GM18873 (cell line): ENCODE results near the gene DGKI.
"Not testable (repeated sequence)": the region's sequence is repeated elsewhere in the genome, so short reads cannot be mapped to it uniquely, and the experiment has no call there.

Experiments
- ATAC-seq: cut with Tn5 transposase; IDR thresholded peaks from one replicate; pipeline ENCODE4 v1.9.1; 2021; ENCODE audit warnings: mild to moderate bottlenecking, moderate library complexity, moderate number of reproducible peaks; ENCODE audit not compliant: unreplicated experiment, low FRiP score

DGKI gene

DNA sequence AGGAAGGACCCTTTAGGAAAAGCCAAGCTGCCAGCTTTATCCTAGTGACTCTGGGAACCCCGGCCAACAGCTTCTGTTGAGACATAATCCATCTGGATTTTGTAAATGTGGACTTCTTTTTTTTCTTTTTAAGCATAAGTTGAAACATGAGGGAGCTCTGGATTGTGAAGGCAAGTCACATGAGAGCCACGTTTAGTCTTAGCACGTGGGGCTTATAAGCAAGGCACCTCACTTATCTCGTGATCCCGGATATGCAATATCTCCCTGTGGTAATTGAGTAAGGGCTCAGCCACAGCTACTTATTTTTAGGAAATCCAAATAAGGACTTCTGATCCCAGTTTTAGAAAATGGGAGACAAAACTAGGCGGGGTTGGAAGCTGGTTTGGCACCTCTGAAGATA is 392.0 kb downstream of the DGKI start:
- no peak for ATAC-seq

DNA sequence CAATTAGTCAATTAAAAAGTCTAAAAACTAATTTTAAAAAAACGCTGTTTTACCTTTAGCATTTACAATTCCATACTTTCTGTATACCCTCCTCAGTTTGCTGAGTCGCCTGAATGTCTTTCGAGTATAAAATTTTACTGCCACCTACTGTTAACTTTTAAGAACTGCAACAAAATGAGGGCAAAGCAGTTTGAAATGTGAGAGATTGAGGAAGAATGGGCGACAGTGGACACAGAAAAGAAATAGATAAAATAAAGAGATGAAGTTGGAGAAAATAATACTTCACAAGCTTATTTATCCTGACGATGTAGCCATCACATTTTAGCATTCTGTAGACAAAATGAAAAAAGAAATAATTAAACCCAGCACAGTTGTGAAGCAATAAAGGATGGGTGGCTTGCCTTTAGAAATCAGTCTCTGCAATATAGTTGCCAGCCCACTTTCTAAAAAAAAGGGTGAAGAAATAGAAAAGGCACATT is 392.5 kb downstream of the DGKI start:
- ATAC-seq: no peak

DNA sequence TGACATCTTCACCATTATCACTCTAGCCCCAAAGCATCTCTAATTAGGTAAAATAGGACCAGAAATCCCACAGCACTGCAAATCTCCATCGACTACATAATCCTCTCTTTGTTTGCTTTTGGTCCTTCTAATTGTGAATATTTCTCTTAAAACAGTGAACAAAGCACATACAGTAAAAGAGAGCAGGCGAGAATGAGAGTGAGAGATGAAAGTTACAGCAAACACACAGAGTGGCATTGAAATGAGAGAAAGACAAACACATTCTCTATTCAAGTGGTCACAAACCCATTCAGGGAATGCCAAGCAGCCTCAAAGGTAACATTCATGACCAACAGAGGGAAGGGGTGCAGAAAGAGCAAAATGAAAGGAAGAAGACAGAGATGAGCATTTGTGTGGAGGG is 393.4 kb downstream of the DGKI start:
- ATAC-seq: no peak

- no peak for ATAC-seq
These were observed 397.8 kb downstream of the DGKI start for GRCh38 chr7:137449016-137449415.

- not testable (repeated sequence) for ATAC-seq
These were observed 398.2 kb downstream of the DGKI start for GRCh38 chr7:137448572-137448971.

DNA sequence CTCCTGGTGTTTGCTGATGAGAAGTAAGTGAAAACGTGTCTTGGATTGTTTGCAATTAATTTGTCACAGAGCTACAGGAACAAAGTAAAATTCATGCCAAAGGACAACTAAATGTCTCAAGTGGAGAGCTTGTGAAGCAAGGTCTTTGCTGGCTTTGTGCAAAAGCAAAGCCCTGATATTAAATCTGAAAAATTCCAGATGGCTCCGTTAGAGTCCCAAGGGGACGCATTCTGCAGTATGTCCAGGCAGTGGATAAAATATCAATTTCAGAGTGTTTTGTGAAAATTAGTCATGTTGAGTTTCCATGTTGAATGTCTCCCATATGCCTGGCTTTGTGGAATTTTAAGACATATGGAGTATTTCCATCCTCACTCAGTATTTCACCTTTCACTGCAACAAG is 400.7 kb downstream of the DGKI start:
- ATAC-seq: no peak

- ATAC-seq: no peak
These were observed 401.5 kb downstream of the DGKI start for GRCh38 chr7:137445268-137445667.

DNA sequence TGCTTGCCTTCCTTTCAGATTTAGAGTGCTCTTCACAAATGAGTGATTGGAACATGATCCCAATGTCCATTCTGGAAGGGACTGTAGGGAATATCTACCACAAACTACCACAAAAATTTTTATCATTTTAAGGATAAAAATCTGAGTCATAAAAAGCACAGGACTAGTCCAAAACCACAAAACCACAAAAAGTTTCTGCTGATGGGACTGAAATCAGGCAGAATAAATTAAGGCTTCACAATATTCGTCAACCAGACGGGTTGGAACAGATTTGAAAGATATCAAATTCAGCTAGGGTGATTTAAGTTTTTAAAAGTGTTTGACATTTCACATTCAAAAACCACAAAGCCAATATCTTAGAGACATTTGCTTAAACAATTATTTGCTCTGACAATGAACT is 403.2 kb downstream of the DGKI start:
- no peak for ATAC-seq

DNA sequence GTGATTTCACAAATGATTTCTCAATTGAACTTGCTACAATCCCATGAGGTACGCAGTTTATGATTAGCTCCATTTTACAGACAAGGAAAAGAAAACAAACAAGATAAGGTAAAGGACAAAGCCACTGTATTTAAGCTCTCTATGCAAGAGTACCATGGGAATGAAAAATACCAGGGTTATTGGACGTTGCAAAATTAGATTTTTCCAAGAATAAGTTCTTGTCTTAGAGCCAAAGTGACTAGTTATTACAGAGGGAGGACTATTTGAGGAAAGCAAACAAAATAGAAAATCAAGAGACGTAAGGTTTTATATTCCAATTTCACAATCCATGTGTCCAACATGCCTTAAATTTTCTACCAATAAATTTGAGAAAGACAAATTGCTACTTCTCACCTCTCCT is 405.3 kb downstream of the DGKI start:
- no peak for ATAC-seq

GRCh38 chr7:137439829-137440825 is 406.6 kb downstream of the DGKI start:
- ATAC-seq: no peak

GRCh38 chr7:137434946-137435345 is 411.8 kb downstream of the DGKI start:
- no peak for ATAC-seq

- ATAC-seq: no peak
These were observed 412.2 kb downstream of the DGKI start for GRCh38 chr7:137434530-137434929.

GRCh38 chr7:137423321-137423720 is 423.5 kb downstream of the DGKI start:
- ATAC-seq: no peak

DNA sequence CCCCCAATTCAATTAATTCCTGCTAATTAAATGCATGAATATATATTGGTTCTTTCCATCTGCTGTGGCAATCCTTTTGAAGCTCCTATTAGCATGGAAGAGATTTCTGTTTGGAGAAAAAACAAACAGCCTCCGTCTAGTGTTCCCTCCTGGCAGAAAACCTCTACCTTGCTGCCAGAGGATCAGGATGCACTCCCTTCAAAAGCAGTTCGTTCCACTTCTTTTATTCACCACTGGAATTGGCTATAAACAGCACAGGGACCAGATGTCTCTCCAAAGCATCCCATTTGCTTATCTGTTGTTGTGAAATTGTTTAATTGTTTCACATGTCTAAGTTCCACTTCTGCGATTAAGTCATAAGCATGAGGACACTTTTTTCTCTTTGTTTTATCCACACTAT is 425.4 kb downstream of the DGKI start:
- ATAC-seq: no peak

DNA sequence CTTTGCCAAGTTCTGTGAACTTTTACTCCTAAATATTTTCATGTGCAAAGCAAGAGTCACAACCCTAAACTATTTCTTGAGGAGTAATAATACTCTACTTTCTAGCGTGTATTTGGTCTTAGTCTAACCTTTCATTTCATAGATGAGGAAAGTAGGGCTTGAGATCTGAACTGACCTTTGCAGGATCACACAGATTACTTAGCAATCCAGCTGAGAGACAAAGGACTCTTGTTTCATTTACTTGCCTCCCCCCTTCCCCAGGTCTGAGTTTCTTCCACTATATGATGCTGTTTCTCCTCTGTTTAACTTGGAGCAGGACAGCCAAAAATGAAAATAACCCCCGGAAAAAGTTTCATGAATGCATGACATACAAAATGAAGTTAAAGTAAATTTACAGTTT is 427.9 kb downstream of the DGKI start:
- no peak for ATAC-seq

DNA sequence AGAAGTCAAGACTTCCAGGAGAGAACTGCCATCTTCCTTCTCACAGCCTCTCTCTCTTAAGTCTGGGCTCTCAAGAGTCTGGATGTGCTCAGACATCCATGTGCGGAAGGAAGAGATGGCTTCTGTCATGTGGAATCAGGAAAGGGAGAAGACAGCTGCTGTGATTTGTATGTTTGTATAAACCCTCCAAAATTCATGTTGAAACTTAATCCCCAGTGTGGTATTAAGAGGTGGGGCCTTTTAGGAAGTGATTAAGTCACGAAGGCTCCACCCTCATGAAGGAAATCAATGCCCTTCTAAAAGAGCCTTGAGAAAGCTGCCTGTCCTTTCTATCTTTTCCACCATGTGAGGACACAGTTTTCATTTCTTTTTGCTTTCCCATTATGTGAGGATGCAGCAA is 429.3 kb downstream of the DGKI start:
- ATAC-seq: no peak

DNA sequence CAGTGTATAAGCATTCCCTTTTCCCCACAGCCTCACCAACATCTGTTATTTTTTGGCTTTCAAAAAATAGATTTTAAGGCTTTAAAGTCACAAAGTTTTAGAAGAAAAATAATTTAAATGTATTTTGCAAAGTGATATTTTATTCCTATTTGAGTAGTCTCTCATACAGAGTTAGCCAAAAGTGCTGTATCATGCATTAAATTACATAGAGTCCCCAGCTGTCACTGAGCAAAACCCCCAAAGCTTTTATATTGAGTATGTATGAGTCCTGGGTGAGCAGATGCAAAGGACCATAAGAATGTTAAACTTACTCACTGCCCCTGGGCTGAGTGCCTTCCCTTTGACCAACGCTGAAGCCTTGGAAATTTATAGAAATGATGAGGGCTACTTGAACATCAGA is 432.9 kb downstream of the DGKI start:
- ATAC-seq: no peak

DNA sequence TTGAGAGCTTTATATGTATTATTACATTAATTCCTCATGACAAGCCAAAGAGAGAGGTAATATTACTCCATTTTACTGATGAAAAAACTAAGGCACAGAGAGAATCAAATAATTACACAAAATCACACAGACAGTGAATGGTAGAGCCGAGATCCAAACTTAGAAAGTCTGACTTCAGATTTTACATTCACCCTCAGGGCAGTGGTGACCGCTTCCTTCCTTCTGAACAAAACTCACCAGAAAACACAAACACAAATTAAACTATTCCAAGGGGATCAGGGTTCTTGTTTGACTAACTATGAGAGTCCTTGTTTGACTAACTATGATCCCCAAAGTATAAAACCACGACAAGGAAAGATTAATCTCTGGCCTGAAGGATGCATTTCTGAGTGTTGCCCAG is 435.3 kb downstream of the DGKI start:
- ATAC-seq: no peak

DNA sequence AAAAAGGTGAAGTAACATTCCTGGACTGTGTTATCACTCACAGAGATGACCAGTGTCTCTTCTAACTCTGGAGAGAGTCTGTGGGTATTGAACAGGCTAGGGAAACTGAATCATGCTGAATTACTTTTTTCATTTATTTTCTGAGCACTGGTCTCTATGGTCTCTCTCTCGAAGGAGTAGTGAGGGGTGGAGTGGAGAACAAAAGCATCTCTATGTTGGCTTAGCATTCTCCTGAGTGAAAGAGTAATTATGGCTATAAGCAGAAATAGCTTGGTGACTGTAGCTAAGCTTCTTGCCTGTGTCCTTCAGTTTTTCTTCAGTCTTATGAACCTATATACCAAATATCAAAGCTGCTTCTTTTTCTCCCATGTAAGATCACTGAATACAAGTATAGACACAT is 438.6 kb downstream of the DGKI start:
- no peak for ATAC-seq

DNA sequence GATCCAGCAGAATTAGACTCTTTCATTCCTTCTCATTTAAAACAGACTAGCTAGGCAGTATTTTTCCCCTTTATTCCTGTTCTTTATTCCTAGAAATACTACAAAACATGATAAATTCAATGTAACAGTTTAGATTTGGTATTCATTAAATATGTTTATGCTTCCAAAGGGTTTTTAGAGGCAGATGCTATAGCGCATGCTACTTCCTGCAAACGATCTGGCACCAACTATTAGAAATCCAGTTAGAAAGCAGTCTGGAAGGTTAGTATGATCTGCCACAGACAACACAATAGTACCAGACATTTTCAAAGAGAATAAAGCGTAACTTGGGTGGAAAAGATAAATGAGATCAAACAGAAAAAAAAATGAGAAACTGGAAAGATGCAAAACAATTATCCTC is 439.7 kb downstream of the DGKI start:
- no peak for ATAC-seq

GRCh38 chr7:137404660-137405317 is 442.0 kb downstream of the DGKI start:
- ATAC-seq: no peak

DNA sequence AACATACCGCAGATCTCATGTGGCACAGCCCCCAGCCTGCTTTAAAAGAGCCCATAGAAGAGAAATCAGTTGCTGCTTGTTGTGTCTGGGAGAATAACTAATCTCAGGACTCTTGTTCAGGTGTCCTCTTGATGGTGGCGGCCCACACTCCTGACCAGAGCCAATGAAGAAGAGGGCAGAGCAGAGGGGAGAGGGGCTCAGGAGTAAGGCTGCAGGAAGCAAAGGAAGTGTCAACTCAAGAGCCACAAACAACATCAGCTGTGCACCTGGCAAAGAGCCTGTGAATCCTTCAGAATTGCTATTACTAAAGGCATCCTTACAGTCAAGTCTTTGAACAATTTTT is 443.4 kb downstream of the DGKI start:
- no peak for ATAC-seq
